Adipocyte (in vitro differentiated cells): ENCODE measurements around the gene TMEM117.
"Not testable (repeated sequence)": the region's sequence is repeated elsewhere in the genome, so short reads cannot be mapped to it uniquely, and the experiment has no call there.

Experiments
- DNase-seq: peaks from one replicate; pipeline ENCODE4 v3.0.0-alpha.2; 2015; ENCODE audit warnings: low read depth
- H3K27me3 ChIP-seq: replicated peaks from 2 replicates; pipeline ENCODE4 v1.7.0; 2013; ENCODE audit warnings: mild to moderate bottlenecking, low read length, moderate library complexity; ENCODE audit not compliant: control insufficient read depth, insufficient read depth
- H3K36me3 ChIP-seq: 2 replicates; pipeline ENCODE4 v1.7.0; 2013; ENCODE audit warnings: low read length, mild to moderate bottlenecking, moderate library complexity; ENCODE audit not compliant: control insufficient read depth, insufficient read depth, severe bottlenecking
- H3K4me1 ChIP-seq: 2 replicates; pipeline ENCODE4 v1.7.0; 2013; ENCODE audit warnings: mild to moderate bottlenecking, low read length, moderate library complexity; ENCODE audit not compliant: control insufficient read depth, insufficient read depth
- H3K4me3 ChIP-seq: 2 replicates; pipeline ENCODE4 v1.7.0; 2013; ENCODE audit warnings: mild to moderate bottlenecking, low read length, moderate library complexity
- H3K9ac ChIP-seq: 2 replicates; pipeline ENCODE4 v1.7.0; 2013; ENCODE audit warnings: mild to moderate bottlenecking, low read length, moderate library complexity
- H3K9me3 ChIP-seq: 2 replicates; pipeline ENCODE4 v1.7.0; 2013; ENCODE audit warnings: mild to moderate bottlenecking, low read length, moderate library complexity; ENCODE audit not compliant: control insufficient read depth

TMEM117 gene

GRCh38 chr12:44174053-44174452 lies 338.2 kb downstream of the TMEM117 start:
- no peaks in the 10 kb centered on the region for H3K36me3 ChIP-seq
- no peak for DNase-seq
- H3K27me3 ChIP-seq, result no peaks in the 10 kb centered on the region
- H3K9me3 ChIP-seq, result no peaks in the 10 kb centered on the region
- no peak overlapping the region for H3K4me3 ChIP-seq
- no peaks in the 10 kb centered on the region for H3K4me1 ChIP-seq
- H3K9ac ChIP-seq, result no peak overlapping the region

DNA sequence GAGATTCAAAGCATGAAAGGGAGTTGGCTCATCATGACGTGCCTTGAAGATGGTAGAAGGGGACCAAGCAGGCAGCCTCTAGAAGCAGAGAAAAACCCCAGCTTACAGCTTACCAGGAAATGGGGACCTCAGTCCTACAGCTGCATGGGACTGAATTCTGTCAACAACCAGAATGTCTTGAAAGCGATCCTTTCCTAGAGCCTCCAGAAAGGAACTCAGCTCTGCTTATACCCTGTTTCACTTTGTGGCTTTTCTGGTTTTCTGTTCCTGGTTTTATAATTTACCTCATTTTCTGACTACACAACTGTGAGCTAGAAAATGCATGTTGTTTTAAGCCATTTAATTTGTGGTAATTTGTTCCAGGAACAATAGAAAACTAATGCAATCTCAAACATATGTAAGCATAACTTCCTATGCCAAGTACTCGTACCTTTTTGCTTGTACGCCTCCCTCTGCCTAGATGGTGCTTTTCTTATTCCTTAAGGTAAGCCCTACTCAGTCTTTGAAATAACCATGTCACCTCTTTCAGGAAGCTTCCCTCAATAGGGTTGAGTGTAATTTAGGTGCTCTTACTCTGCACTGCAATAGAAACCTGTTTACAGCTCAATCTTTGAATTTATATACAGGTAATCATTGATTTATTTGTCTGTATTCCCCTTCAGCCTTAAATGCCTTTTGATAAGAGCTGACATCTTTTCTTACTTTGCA lies 348.8 kb downstream of the TMEM117 start:
- H3K27me3 ChIP-seq, result no peaks in the 10 kb centered on the region
- DNase-seq, result no peak

GRCh38 chr12:44193281-44193680 lies 357.4 kb downstream of the TMEM117 start:
- Histone ChIP-seq H3K9me3 (no peaks in the 10 kb centered on the region), H3K36me3 (no peaks in the 10 kb centered on the region), H3K4me1 (no peaks in the 10 kb centered on the region), H3K9ac (no peak overlapping the region), H3K4me3 (no peak overlapping the region), H3K27me3 (no peaks in the 10 kb centered on the region)
- no peak for DNase-seq

More for the DNA sequence above, 348.8 kb downstream of the TMEM117 start:
- Histone ChIP-seq H3K4me3 (no peak overlapping the region), H3K36me3 (no peaks in the 10 kb centered on the region), H3K4me1 (no peaks in the 10 kb centered on the region), H3K9me3 (no peaks in the 10 kb centered on the region), H3K9ac (no peak overlapping the region)

- H3K9ac ChIP-seq, H3K27me3 ChIP-seq, H3K9me3 ChIP-seq, H3K36me3 ChIP-seq, H3K4me3 ChIP-seq, DNase-seq, H3K4me1 ChIP-seq: not testable (repeated sequence)
Measured at GRCh38 chr12:44195719-44196118, 359.8 kb downstream of the TMEM117 start.

DNA sequence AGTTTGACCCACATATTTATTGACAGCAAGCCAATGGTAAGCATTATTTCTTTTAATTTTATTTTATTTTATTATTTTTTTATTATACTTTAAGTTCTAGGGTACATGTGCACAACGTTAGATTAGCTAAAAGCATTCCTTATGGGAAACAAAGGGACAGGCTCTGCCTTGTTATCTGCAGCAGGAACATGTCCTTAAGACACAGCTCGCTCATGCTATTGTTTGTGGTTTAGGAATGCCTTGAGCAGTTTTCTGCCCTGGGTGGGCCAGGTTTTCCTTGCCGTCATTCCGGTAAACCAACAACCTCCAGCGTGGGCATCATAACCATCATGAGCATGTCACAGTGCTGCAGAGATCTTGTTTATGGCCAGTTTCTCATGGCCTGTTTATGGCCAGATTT lies 370.2 kb downstream of the TMEM117 start:
- no peak for DNase-seq

DNA sequence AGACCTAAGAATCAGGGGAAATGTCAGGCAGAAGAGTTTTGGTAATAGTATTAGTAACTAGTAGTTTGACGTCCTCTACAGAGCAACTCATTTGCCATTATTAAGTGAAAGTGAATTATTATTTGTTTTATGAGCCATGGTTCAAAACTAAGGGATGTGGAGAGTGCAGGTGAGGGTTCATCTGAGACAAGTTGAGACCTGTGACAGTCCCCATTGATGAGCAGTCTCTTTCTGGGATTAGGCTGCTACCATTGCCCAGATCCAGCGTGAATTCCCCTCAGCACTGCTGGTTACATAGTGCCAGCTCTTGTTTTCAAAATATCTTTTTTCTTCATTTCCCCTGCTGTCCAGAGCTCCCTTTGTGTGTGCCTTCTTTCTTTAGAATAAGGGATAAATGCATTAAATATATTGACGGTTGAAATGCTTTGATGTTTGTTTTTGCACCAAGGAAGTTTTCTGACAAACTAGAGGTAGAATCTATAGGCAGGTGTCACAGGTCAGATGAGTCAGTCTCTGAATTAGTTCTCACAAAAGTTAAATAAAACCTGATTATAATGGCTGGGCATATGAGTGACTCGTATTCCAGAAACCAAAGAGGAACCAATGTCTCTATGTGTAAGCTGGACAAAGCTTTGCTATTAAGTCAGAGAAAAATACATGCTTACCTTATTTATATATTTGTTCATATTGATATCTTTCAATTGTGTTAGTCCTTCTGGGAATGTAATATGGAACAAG lies 381.4 kb downstream of the TMEM117 start:
- Histone ChIP-seq H3K27me3 (no peaks in the 10 kb centered on the region), H3K9ac (no peak overlapping the region), H3K36me3 (no peaks in the 10 kb centered on the region), H3K4me1 (no peaks in the 10 kb centered on the region), H3K4me3 (no peak overlapping the region), H3K9me3 (no peaks in the 10 kb centered on the region)
- no peak for DNase-seq

More for the DNA sequence above, 370.2 kb downstream of the TMEM117 start:
- Histone ChIP-seq H3K36me3 (no peaks in the 10 kb centered on the region), H3K9ac (no peak overlapping the region), H3K9me3 (peaks cover 4% of the 10 kb centered on the region), H3K4me1 (no peaks in the 10 kb centered on the region), H3K4me3 (no peak overlapping the region), H3K27me3 (no peaks in the 10 kb centered on the region)

DNA sequence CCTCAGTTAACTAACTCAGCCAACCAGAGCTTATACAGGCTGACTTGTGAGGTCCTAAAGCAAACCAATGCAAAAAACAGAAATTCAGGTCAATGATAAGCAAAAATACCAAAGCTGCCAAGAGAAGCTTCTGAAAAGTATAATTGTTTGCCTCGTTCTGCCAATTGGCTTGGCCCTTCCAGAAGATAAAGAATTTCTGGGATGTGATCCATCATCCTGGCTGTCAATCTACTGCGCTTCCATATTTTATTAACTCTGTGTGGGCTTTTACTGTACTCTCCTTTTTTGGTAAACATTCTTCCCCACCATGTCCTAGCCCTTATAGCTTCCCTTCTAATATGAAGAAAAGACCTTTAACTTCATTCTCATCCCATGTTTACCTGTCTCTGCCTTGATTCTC lies 387.9 kb downstream of the TMEM117 start:
- no peak overlapping the region for H3K9ac ChIP-seq
- no peak for DNase-seq
- no peaks in the 10 kb centered on the region for H3K9me3 ChIP-seq
- no peak overlapping the region for H3K4me3 ChIP-seq
- H3K4me1 ChIP-seq, result peaks cover 6% of the 10 kb centered on the region
- no peaks in the 10 kb centered on the region for H3K27me3 ChIP-seq
- H3K36me3 ChIP-seq, result no peaks in the 10 kb centered on the region

DNA sequence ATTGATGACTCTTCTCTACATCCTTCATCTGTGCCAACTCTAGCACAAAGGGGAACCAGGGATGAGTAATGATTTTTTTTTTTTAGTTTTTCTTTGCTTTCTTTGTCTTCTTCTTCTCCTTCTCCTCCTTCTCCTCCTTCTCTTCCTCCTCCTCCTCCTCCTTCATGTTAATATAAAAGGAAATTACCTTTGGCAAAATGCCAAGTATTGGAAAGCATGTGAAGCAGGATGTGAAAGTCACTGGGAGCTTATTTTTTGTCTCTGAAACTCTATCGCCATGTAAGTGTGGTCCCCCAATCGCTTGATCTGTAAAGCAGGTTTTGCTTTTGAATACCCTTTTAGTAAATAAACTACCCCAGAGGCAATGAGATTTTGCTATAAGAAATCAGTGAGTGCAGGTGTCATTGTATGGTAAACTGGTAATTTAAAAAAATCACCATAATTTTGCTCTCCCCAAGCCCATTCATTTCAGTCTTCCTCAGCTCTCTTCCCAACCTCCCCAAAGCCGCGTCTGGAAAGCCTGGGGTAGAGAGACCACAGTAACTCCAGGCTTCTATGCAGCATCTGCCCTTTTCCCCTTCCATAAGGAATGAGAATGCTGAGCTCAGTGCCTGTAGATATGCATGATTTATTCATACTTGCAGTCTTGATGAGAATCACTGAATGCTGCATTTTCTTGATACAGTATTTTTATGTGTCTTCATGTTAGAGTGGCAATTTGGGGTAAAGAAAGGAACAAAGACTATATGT lies 388.7 kb downstream of the TMEM117 start:
- H3K4me1 ChIP-seq, result peaks cover 6% of the 10 kb centered on the region

DNA sequence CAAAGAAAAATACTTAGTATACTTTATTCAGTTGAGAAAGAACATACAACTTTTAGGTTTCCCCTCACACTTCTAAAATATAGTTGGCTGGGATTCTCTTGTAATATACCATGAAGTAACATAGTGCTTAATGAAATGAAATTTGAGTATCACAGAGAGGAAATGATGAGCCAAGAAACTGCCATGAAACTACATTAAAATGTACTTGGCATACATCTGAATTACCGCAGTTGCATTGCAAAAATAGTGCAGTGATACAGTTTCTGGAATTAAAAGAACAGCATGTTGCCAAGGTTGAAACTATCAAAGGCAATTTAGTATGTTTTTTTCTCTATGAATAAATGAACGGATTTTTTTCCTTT lies 389.2 kb downstream of the TMEM117 start:
- H3K27me3 ChIP-seq, result no peaks in the 10 kb centered on the region
- no peak overlapping the region for H3K4me3 ChIP-seq
- H3K36me3 ChIP-seq, result no peaks in the 10 kb centered on the region
- H3K9ac ChIP-seq, result no peak overlapping the region
- peaks cover 6% of the 10 kb centered on the region for H3K4me1 ChIP-seq
- no peaks in the 10 kb centered on the region for H3K9me3 ChIP-seq
- peak; percentile 77 for DNase-seq

More for the DNA sequence above, 388.7 kb downstream of the TMEM117 start:
- no peak overlapping the region for H3K4me3 ChIP-seq
- H3K27me3 ChIP-seq, result no peaks in the 10 kb centered on the region
- H3K9me3 ChIP-seq, result no peaks in the 10 kb centered on the region
- no peaks in the 10 kb centered on the region for H3K36me3 ChIP-seq
- no peak for DNase-seq
- no peak overlapping the region for H3K9ac ChIP-seq

DNA sequence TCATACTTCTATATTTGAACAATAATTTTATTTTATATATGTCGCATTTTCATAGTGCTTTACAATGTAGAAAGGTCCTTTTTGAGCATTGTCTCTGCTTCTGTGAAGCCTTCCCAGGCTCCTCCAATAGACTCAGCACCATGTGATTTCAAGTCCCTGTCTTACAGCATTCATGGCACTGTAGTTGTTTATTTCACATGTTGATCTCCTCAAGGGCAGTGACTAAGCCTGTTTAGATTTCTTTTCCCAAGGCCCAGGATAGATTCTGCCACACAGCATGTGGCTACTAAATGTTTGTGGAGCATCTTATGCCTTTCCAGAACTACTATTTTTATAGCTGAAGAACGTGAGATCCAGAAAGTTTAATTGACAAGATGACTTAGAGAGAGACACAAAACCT lies 391.7 kb downstream of the TMEM117 start:
- Histone ChIP-seq H3K9ac (no peak overlapping the region), H3K27me3 (no peaks in the 10 kb centered on the region), H3K4me1 (peaks cover 6% of the 10 kb centered on the region), H3K9me3 (no peaks in the 10 kb centered on the region), H3K4me3 (no peak overlapping the region), H3K36me3 (no peaks in the 10 kb centered on the region)
- DNase-seq, result peak; percentile 29

DNA sequence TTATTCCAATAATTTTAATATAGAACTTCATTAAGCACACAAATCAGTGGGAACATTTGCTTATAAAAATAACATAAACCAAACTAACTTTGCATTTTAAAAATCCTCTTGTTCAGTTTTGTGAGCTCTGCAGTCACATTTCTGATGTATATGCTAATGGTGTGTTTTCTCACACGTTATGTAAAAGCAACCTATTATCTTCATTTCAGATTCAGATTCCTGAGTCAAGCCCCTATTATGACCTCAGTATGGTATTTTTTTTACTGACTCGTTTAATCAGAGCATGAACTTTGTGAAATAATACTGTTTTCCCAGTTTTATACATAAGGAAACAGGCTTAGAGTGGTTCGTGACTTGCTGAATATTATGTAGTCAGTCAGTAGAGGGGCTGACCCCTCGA lies 394.0 kb downstream of the TMEM117 start:
- no peak for DNase-seq
- no peaks in the 10 kb centered on the region for H3K4me1 ChIP-seq
- H3K27me3 ChIP-seq, result no peaks in the 10 kb centered on the region

More for the DNA sequence above, 394.0 kb downstream of the TMEM117 start:
- Histone ChIP-seq H3K9ac (no peak overlapping the region), H3K9me3 (no peaks in the 10 kb centered on the region), H3K4me3 (no peak overlapping the region), H3K36me3 (no peaks in the 10 kb centered on the region)
